ENCODE results near the gene CREB5.
A peak's percentile ranks its signal among the peaks of the same experiment; 100 is the strongest.

CREB5 gene

DNA sequence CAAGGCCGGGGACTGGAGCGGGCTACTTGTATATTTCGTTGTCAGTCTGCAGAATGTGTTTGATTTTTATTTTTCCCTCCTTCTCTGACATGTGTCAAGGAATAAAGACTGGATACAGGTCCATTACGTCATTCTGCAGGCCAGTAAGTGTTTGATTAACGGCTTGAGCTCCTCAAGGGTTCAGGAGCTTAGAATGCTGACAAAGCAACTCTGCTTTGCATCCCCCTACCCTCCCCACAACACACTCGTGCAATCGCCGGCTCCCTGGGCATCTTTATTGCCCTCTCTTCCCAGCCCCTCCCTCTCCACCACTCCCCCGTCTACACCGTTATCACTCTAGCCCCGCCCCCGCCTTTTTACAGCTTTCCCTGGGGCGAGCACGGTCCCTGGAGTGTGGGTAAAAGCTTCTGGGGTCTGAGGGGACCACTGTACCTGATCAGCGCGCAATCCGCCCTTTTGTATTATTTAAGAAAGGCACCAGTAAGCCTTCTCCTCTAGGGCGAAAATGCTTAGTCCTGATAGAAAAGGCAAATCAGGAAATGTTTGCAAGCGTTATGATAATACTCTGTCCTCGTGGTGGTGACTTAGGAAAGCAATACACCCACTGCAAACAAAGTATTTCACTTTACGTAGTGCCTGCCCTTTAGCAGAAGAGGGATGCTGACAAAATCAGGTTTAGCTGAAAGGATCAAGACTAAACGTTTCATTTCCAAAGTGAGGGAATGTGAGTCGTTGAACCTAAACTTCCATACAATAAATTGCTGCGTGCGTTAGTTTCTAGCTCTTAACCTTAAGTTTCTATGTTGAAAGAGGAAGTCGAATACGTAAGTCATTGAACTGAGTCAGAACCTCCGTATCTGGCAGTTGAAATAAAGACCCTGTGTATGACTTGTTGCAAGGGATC lies 1.4 kb upstream of the CREB5 start:
- H3K4me1 Mint-ChIP-seq, result peaks cover 24% of the 10 kb centered on the region
- peak overlapping the region; percentile 18 for H3K4me3 Mint-ChIP-seq
- peaks cover 4% of the 10 kb centered on the region for H3K36me3 Mint-ChIP-seq
- DNase-seq, result no peak
- no peak overlapping the region for H3K27ac Mint-ChIP-seq
- no peaks in the 10 kb centered on the region for H3K9me3 Mint-ChIP-seq
- CTCF ChIA-PET, result no interaction called here
- H3K27me3 Mint-ChIP-seq, result peaks cover 69% of the 10 kb centered on the region

- H3K4me3 Mint-ChIP-seq, result no peak overlapping the region
- H3K4me1 Mint-ChIP-seq, result peaks cover 24% of the 10 kb centered on the region
- no peak overlapping the region for H3K27ac Mint-ChIP-seq
- H3K36me3 Mint-ChIP-seq, result peaks cover 4% of the 10 kb centered on the region
- DNase-seq, result no peak
- CTCF ChIA-PET, result no interaction called here
- H3K9me3 Mint-ChIP-seq, result no peaks in the 10 kb centered on the region
- H3K27me3 Mint-ChIP-seq, result peaks cover 55% of the 10 kb centered on the region
These were observed 693 bp downstream of the CREB5 start for GRCh38 chr7:28413011-28413410.

DNA sequence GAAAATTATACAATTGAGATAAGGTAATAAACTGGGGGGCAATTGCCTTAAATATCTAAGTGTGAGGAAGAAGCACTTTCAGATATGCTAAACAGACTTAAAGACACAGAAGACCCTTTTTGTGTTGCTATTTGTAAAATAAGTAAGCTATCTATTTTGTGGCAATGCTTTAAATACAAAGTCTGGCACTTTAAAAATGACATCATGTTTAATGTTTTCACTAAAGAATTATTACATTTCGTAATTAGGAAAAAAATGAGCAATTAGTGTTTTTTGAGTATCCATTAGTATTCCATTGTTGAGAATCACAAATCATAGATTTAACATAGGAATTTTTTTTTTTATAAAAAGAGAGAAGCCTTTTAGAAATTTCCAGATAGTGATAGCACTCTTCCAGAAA lies 2.1 kb downstream of the CREB5 start:
- no peak overlapping the region for H3K4me3 Mint-ChIP-seq
- H3K27me3 Mint-ChIP-seq, result peaks cover 40% of the 10 kb centered on the region
- H3K4me1 Mint-ChIP-seq, result peaks cover 15% of the 10 kb centered on the region
- no peak overlapping the region for H3K27ac Mint-ChIP-seq
- DNase-seq, result no peak
- CTCF ChIA-PET, result no interaction called here
- peaks cover 1% of the 10 kb centered on the region for H3K36me3 Mint-ChIP-seq
- no peaks in the 10 kb centered on the region for H3K9me3 Mint-ChIP-seq

DNA sequence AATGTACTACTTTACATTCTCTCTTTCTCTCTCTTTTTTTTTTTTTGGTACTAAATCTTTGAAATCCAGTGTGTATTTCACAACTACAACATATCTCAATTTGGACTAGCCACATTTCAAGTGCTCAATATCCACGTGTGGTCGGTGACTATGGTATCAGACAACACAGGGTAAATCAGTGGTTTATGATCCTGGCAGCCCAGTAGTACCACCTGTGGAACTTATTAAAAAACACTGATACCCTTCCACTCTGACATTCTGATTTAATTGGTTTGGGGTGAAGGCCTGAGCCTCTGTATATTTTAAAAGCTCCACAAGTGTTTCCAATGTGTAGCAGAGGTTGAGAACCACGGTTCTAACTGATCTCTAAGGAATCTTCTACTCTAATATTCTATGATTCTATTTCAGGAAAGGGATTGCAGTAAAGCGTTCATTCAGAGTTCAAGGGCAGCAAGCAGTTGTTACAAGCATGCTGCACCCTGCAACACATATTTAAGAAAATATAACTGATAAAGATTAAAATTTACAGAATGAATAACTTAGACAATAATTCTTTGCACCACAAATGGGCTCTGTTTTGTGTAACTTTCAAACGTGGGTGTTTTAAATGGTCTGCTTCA lies 5.1 kb downstream of the CREB5 start:
- no peaks in the 10 kb centered on the region for H3K4me1 Mint-ChIP-seq
- no peaks in the 10 kb centered on the region for H3K9me3 Mint-ChIP-seq
- no peak overlapping the region for H3K4me3 Mint-ChIP-seq
- H3K27me3 Mint-ChIP-seq, result peaks cover 12% of the 10 kb centered on the region
- H3K27ac Mint-ChIP-seq, result no peak overlapping the region
- DNase-seq, result no peak
- H3K36me3 Mint-ChIP-seq, result no peaks in the 10 kb centered on the region
- CTCF ChIA-PET, result no interaction called here

DNA sequence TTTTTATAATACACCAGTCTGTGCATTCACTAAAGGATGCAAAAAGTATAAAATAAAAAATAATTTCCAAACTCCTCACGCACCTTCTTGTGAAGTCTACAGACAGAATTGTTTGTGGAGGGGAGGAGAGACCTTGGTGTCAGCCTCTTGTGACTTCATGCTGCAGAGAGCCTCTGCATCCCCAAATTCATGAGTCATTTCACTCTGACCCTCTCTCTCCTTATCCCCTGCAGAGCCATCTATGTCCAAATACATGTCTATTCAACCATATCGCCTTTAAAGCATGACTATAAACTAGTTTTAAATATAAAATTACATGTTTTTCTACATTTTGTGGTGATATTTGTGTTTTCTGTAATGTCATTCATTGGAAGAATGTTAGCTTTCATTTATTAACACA lies 6.0 kb downstream of the CREB5 start:
- no peaks in the 10 kb centered on the region for H3K4me1 Mint-ChIP-seq
- no peak overlapping the region for H3K27ac Mint-ChIP-seq
- H3K27me3 Mint-ChIP-seq, result peaks cover 6% of the 10 kb centered on the region
- no peaks in the 10 kb centered on the region for H3K36me3 Mint-ChIP-seq
- H3K4me3 Mint-ChIP-seq, result no peak overlapping the region
- H3K9me3 Mint-ChIP-seq, result no peaks in the 10 kb centered on the region
- CTCF ChIA-PET, result no interaction called here
- no peak for DNase-seq

DNA sequence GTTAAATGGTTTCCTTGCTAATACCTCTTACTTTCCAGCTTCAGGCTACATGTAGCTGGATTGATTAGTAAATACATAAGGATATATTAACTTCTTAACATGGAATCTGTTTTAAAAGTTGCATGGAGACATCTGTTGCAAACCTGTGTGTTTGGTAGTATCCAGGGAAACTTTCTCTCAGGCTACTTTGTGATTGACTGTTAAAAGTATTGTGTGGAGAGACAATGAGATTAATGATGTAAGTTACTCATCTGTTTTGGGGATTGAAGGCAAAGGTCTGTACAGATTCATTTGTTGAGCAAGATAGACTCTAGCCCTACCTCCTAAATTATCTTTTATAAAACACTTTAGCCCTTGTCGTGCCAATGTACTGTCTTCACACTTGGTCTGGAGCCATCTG lies 6.6 kb downstream of the CREB5 start:
- H3K27me3 Mint-ChIP-seq, result peaks cover 6% of the 10 kb centered on the region
- DNase-seq, result no peak
- H3K27ac Mint-ChIP-seq, result no peak overlapping the region

GRCh38 chr7:28419716-28420115 lies 7.4 kb downstream of the CREB5 start:
- Mint-ChIP-seq H3K27me3 (peaks cover 6% of the 10 kb centered on the region), H3K4me1 (no peaks in the 10 kb centered on the region), H3K36me3 (no peaks in the 10 kb centered on the region), H3K27ac (no peak overlapping the region), H3K4me3 (no peak overlapping the region), H3K9me3 (no peaks in the 10 kb centered on the region)
- DNase-seq, result no peak
- CTCF ChIA-PET, result no interaction called here

More for the DNA sequence above, 6.6 kb downstream of the CREB5 start:
- H3K4me1 Mint-ChIP-seq, result no peaks in the 10 kb centered on the region
- CTCF ChIA-PET, result no interaction called here
- no peaks in the 10 kb centered on the region for H3K9me3 Mint-ChIP-seq
- no peaks in the 10 kb centered on the region for H3K36me3 Mint-ChIP-seq
- H3K4me3 Mint-ChIP-seq, result no peak overlapping the region

DNA sequence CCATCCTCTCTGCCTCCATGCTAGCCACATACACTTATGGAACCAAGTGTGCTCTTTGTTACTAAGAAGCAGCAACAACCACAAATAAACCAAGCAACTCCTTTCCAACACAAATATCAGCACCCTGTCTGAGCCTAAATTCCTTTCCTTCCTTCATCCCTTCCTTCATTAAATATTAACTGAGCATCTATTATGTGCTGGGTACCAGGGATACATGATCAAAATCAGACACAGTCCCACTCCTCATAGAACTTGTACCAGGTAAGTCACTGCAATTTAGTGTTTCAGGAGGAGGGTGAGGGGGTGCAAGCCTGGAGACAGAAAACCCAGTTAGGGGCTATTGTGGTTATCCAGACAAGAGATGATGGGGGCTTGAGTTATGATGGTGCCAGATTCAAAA lies 10.8 kb downstream of the CREB5 start:
- H3K4me3 Mint-ChIP-seq, result no peak overlapping the region
- no peaks in the 10 kb centered on the region for H3K4me1 Mint-ChIP-seq
- peaks cover 4% of the 10 kb centered on the region for H3K27me3 Mint-ChIP-seq
- H3K9me3 Mint-ChIP-seq, result no peaks in the 10 kb centered on the region
- no peaks in the 10 kb centered on the region for H3K36me3 Mint-ChIP-seq
- no peak overlapping the region for H3K27ac Mint-ChIP-seq
- CTCF ChIA-PET, result no interaction called here
- no peak for DNase-seq

GRCh38 chr7:28423918-28424514 lies 11.7 kb downstream of the CREB5 start:
- peaks cover 4% of the 10 kb centered on the region for H3K27me3 Mint-ChIP-seq
- no peak overlapping the region for H3K27ac Mint-ChIP-seq
- no peaks in the 10 kb centered on the region for H3K36me3 Mint-ChIP-seq
- H3K4me3 Mint-ChIP-seq, result no peak overlapping the region
- DNase-seq, result no peak
- no peaks in the 10 kb centered on the region for H3K9me3 Mint-ChIP-seq
- H3K4me1 Mint-ChIP-seq, result no peaks in the 10 kb centered on the region
- CTCF ChIA-PET, result no interaction called here

DNA sequence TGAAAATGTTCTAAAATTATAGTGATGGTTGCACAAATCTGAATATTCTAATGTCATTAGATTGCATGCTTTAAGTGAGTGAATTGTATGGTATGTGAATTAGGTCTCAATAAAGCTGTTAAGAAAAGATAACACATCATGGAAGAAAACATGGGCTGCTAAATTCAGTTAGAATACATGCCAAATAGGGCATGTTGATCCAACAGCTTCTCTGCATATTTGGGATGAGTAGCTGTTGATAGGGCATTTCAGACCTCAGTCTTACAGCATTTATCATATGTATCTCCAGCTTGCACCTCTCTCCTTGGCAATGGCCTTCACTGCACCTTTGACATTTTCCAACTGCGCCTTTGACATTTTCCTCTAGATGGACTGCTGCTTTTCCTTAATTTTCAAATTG lies 13.2 kb downstream of the CREB5 start:
- peaks cover 7% of the 10 kb centered on the region for H3K27me3 Mint-ChIP-seq
- DNase-seq, result no peak
- no peaks in the 10 kb centered on the region for H3K36me3 Mint-ChIP-seq
- H3K4me1 Mint-ChIP-seq, result no peaks in the 10 kb centered on the region
- no peak overlapping the region for H3K4me3 Mint-ChIP-seq
- H3K27ac Mint-ChIP-seq, result no peak overlapping the region
- CTCF ChIA-PET, result no interaction called here
- no peaks in the 10 kb centered on the region for H3K9me3 Mint-ChIP-seq

GRCh38 chr7:28427236-28427635 lies 14.9 kb downstream of the CREB5 start:
- H3K4me1 Mint-ChIP-seq, result no peaks in the 10 kb centered on the region
- H3K27ac Mint-ChIP-seq, result no peak overlapping the region
- CTCF ChIA-PET, result no interaction called here

GRCh38 chr7:28430616-28431015 lies 18.3 kb downstream of the CREB5 start:
- DNase-seq, result no peak
- no peak overlapping the region for H3K27ac Mint-ChIP-seq
- CTCF ChIA-PET, result no interaction called here
- H3K27me3 Mint-ChIP-seq, result peaks cover 25% of the 10 kb centered on the region
- no peaks in the 10 kb centered on the region for H3K36me3 Mint-ChIP-seq
- H3K9me3 Mint-ChIP-seq, result no peaks in the 10 kb centered on the region
- H3K4me3 Mint-ChIP-seq, result no peak overlapping the region
- H3K4me1 Mint-ChIP-seq, result no peaks in the 10 kb centered on the region

More at GRCh38 chr7:28427236-28427635, 14.9 kb downstream of the CREB5 start:
- no peaks in the 10 kb centered on the region for H3K9me3 Mint-ChIP-seq
- H3K4me3 Mint-ChIP-seq, result no peak overlapping the region
- peaks cover 15% of the 10 kb centered on the region for H3K27me3 Mint-ChIP-seq
- no peak for DNase-seq
- no peaks in the 10 kb centered on the region for H3K36me3 Mint-ChIP-seq

- no peak for DNase-seq
- Mint-ChIP-seq H3K27ac (no peak overlapping the region), H3K9me3 (no peaks in the 10 kb centered on the region), H3K27me3 (peaks cover 25% of the 10 kb centered on the region), H3K4me3 (no peak overlapping the region), H3K36me3 (no peaks in the 10 kb centered on the region), H3K4me1 (no peaks in the 10 kb centered on the region)
- CTCF ChIA-PET, result no interaction called here
These were observed 19.8 kb downstream of the CREB5 start for GRCh38 chr7:28432105-28432504.

DNA sequence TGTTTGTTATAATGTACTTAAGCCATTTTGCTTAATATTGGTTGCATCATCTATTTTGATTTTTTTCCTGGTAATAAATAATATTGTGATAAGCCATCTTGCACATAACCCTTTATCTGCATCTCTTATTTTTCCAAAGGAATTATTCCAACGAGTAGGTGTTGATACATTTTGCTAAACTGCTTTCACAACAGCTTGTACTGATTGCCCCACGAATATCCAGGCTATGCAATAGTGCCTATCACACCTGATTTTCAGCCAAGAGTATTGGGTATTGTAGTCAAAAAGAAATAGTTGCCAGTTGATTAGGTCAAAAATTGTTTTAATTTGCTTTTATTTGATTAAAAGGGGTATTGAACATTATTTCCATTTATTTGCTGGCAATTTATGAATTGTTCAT lies 20.7 kb downstream of the CREB5 start:
- no peak overlapping the region for H3K27ac Mint-ChIP-seq
- H3K4me3 Mint-ChIP-seq, result no peak overlapping the region
- H3K27me3 Mint-ChIP-seq, result peaks cover 21% of the 10 kb centered on the region
- no peak for DNase-seq
- H3K9me3 Mint-ChIP-seq, result no peaks in the 10 kb centered on the region
- CTCF ChIA-PET, result no interaction called here
- no peaks in the 10 kb centered on the region for H3K4me1 Mint-ChIP-seq
- no peaks in the 10 kb centered on the region for H3K36me3 Mint-ChIP-seq

DNA sequence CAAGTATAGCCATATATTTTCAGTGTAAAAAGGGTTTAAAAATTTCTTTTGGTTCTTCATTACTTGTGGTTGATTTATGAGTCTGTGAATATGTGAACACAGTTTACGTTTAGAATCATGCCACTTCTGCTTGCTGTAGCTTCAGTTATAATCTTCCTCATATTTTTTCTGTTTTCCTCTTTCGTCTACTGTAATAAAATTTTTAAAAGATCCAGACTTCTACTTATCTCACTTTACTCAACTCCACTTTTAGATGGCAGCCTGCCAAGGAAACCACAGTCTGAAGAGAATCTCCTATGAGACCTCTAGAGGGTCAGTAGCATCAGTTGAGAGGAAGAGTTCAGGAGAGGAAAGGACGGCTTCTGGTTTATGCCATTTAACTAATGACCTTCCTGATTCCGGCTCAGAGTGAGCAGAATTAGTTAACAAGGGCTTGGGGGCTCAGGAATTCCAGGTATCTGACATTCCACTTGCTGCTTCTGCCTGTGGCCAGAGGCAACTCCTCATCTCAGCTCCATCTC lies 21.4 kb downstream of the CREB5 start:
- no peak for DNase-seq
- Mint-ChIP-seq H3K9me3 (no peaks in the 10 kb centered on the region), H3K27ac (no peak overlapping the region), H3K4me1 (no peaks in the 10 kb centered on the region), H3K36me3 (no peaks in the 10 kb centered on the region), H3K4me3 (no peak overlapping the region), H3K27me3 (peaks cover 21% of the 10 kb centered on the region)
- CTCF ChIA-PET, result no interaction called here

Data from activated naive CD4-positive, alpha-beta T cell treated with anti-CD3 and anti-CD28 coated beads, Interleukin-2, amount 10 ng/mL, durations not matched to agents 7 days and 5 days (primary cell).